HCT116 (cell line): Measurements from ENCODE around the gene GDF2. TPM values are rescaled to one million over a fixed set of nuclear protein-coding genes. Genes with fewer than 3 reads are reported as not detected.

ENCODE experiments used
- ATAC-seq: fragments of 200-7000 bp; cut with Tn5 transposase; 2 replicates; pipeline ENCODE4 v1.9.1; 2020; ENCODE audit warnings: mild to moderate bottlenecking, moderate library complexity
- BruUV-seq: library from RNA; stranded (reverse); fragments of 400-500 nt; replicated peaks from 2 replicates; lab custom pipeline; 2021; lab: Mats Ljungman, UMichigan
- CTCF ChIA-PET: fragments of 300-600 bp; sonication (Branson Sonifier 250); formaldehyde crosslinking; loops from one replicate; lab custom pipeline; 2021; ENCODE audit warnings: antibody characterized with exemption; lab: Charles Lee
- POLR2A ChIA-PET: fragments of 300-600, 350-600 bp; sonication (Branson Sonifier 250); formaldehyde crosslinking; loops from one replicate; lab custom pipeline; 2021; ENCODE audit warnings: antibody characterized with exemption; lab: Charles Lee
- RAD21 ChIA-PET, 2 experiments: fragments of 300-600 bp; sonication (Branson Sonifier 250); formaldehyde crosslinking; loops; one replicate each; lab custom pipeline; 2023; ENCODE audit warnings: low total read pairs in 2 of 2; ENCODE audit not compliant: uncharacterized antibody in 2 of 2, unreplicated experiment in 2 of 2, low non-redundant PET in 1 of 2; lab: Charles Lee
- DNase-seq: peaks from one replicate; pipeline ENCODE4 v3.0.0-alpha.2; 2010; ENCODE audit warnings: low read depth, low spot score
- H2AFZ ChIP-seq: fragments of 200-600 bp; shearing (Covaris generic), sonication (generic); 2 replicates; pipeline ENCODE4 v1.6.1; 2017; ENCODE audit warnings: low read depth, mixed run types, mixed read lengths, antibody characterized with exemption, low read length; ENCODE audit not compliant: poor library complexity, severe bottlenecking
- H3K27ac ChIP-seq: 2 replicates; pipeline ENCODE4 v1.5.1; 2012; ENCODE audit warnings: low read depth, low read length
- H3K27me3 ChIP-seq: fragments of 200-600 bp; sonication (generic); 2 replicates; pipeline ENCODE4 v1.6.1; 2016; ENCODE audit warnings: mixed run types, low read length, mixed read lengths; ENCODE audit not compliant: insufficient read depth
- H3K36me3 ChIP-seq, 2 experiments: fragments of 200-500 bp in 1 of 2; fragments of 200-600 bp in 1 of 2; sonication (Bioruptor generic) in 1 of 2; sonication (generic) in 1 of 2; 2 replicates each; pipeline versions ENCODE4 v1.5.1 to v1.6.1; 2014 to 2016; ENCODE audit warnings: low read length in 2 of 2, inconsistent platforms in 1 of 2, mixed read lengths in 1 of 2, mixed run types in 1 of 2; ENCODE audit not compliant: insufficient read depth in 2 of 2, control insufficient read depth in 1 of 2
- H3K4me1 ChIP-seq, 2 experiments: fragments of 200-600 bp in 1 of 2; sonication (generic) in 1 of 2; 2 replicates each; pipeline versions ENCODE4 v1.5.1 to v1.6.1; 2012 to 2017; ENCODE audit warnings: low read length in 2 of 2, inconsistent platforms in 1 of 2, mild to moderate bottlenecking in 1 of 2, mixed read lengths in 1 of 2, mixed run types in 1 of 2, moderate library complexity in 1 of 2; ENCODE audit not compliant: insufficient read depth in 2 of 2, control insufficient read depth in 1 of 2
- H3K4me2 ChIP-seq: fragments of 200-600 bp; sonication (generic); 2 replicates; pipeline ENCODE4 v1.6.1; 2017; ENCODE audit warnings: mixed run types, low read length, mixed read lengths
- H3K4me3 ChIP-seq, 2 experiments: fragments of 200-600 bp in 1 of 2; sonication (generic) in 1 of 2; replicated peaks in 1 of 2; 2 replicates each; pipeline ENCODE4 v1.5.1; 2011 to 2016; ENCODE audit warnings: low read length in 2 of 2, control low read depth in 1 of 2, low read depth in 1 of 2, mild to moderate bottlenecking in 1 of 2, mixed read lengths in 1 of 2, mixed run types in 1 of 2
- H3K79me2 ChIP-seq: fragments of 200-600 bp; sonication (generic); 2 replicates; pipeline ENCODE4 v1.6.1; 2017; ENCODE audit warnings: mild to moderate bottlenecking, mixed run types, low read length, moderate library complexity, mixed read lengths; ENCODE audit not compliant: insufficient read depth
- H3K9ac ChIP-seq: fragments of 200-600 bp; sonication (generic); 2 replicates; pipeline ENCODE4 v1.6.1; 2016; ENCODE audit warnings: low read length, mixed read lengths
- H3K9me2 ChIP-seq: fragments of 200-600 bp; sonication (generic), shearing (Covaris generic); 2 replicates; pipeline ENCODE4 v1.6.1; 2017; ENCODE audit warnings: mixed run types, mild to moderate bottlenecking, moderate library complexity; ENCODE audit not compliant: insufficient read depth
- H3K9me3 ChIP-seq, 2 experiments: fragments of 200-500 bp in 1 of 2; fragments of 200-600 bp in 1 of 2; sonication (Bioruptor generic) in 1 of 2; sonication (generic) in 1 of 2; 2 replicates each; pipeline ENCODE4 v1.6.1; 2014 to 2017; ENCODE audit warnings: low read length in 2 of 2, mixed read lengths in 2 of 2, inconsistent platforms in 1 of 2, low read depth in 1 of 2, mild to moderate bottlenecking in 1 of 2, mixed run types in 1 of 2, moderate library complexity in 1 of 2; ENCODE audit not compliant: control insufficient read depth in 1 of 2, insufficient read depth in 1 of 2
- H4K20me1 ChIP-seq: fragments of 200-600 bp; sonication (generic), shearing (Covaris generic); 2 replicates; pipeline ENCODE4 v1.6.1; 2017; ENCODE audit warnings: mixed run types, mild to moderate bottlenecking, moderate library complexity; ENCODE audit not compliant: insufficient read depth
- FOSL1 ChIP-seq: IDR thresholded peaks from 2 replicates; pipeline ENCODE4 v1.6.1; 2012; ENCODE audit warnings: low read depth
- MAX ChIP-seq: IDR thresholded peaks from 2 replicates; pipeline ENCODE4 v1.6.1; 2012
- SRF ChIP-seq: IDR thresholded peaks from 2 replicates; pipeline ENCODE4 v1.6.1; 2012; ENCODE audit warnings: low read depth
- TCF7L2 ChIP-seq: IDR thresholded peaks from 2 replicates; pipeline ENCODE4 v1.7.0; 2011; ENCODE audit warnings: borderline replicate concordance, inconsistent platforms; ENCODE audit not compliant: insufficient read depth, insufficient read length; ENCODE audit errors: extremely low read depth
- YY1 ChIP-seq: IDR thresholded peaks from 2 replicates; pipeline ENCODE4 v1.6.1; 2011; ENCODE audit warnings: low read length, low read depth, moderate library complexity, mild to moderate bottlenecking; ENCODE audit not compliant: insufficient replicate concordance; ENCODE audit errors: extremely low read depth
- intact Hi-C: fragments of 100-400 bp; cut with micrococcal nuclease; formaldehyde crosslinking; loops from 2 replicates; pipeline ENCODE4 v1.10.0; 2022
- total RNA-seq: library from RNA; stranded (reverse); gene quantifications from one replicate; pipeline ENCODE4 v1.2.1, GENCODE V29; 2021; ENCODE audit not compliant: unreplicated experiment

The GDF2 gene
- total RNA-seq, 1 experiment from 2014 or later: not detected

GRCh38 chr10:47314416-47314970 is 7.8 kb upstream of the GDF2 start:
- no TSS peak for BruUV-seq
- ATAC-seq (no peak), DNase-seq (no peak)
- intact Hi-C loops: no loop called here
- Histone ChIP-seq H3K36me3 (no peaks in the 10 kb centered on the region), H4K20me1 (no peaks in the 10 kb centered on the region), H3K4me1 (peaks cover 0 to 5% of the 10 kb centered on the region in 2 experiments; a peak in 1 of 4 replicates), H3K9me2 (no peaks in the 10 kb centered on the region), H2AFZ (no peak overlapping the region), H3K27me3 (no peaks in the 10 kb centered on the region), H3K4me2 (no peak overlapping the region), H3K27ac (no peak overlapping the region), H3K9me3 (no peaks in the 10 kb centered on the region), H3K4me3 (no peak overlapping the region), H3K79me2 (no peaks in the 10 kb centered on the region), H3K9ac (no peak overlapping the region)
- CTCF ChIA-PET: interaction anchor here (4.5 kb wide), 1 partner anchor 267 kb away, joined by 51 read pairs; no protein-coding TSS in a partner anchor
- RAD21 ChIA-PET: no interaction called here
- TF ChIP-seq TCF7L2 (no peak), SRF (no peak), YY1 (no peak)
- POLR2A ChIA-PET: no interaction called here

- CTCF ChIA-PET: interaction anchor here (0.7 kb wide), 1 partner anchor 268 kb away, joined by 3 read pairs; no protein-coding TSS in a partner anchor
Measured at GRCh38 chr10:47315421-47315820, 6.8 kb upstream of the GDF2 start.

More at GRCh38 chr10:47315421-47315820, 6.8 kb upstream of the GDF2 start:
- Histone ChIP-seq H3K36me3 (no peaks in the 10 kb centered on the region), H3K9ac (no peak overlapping the region), H2AFZ (no peak overlapping the region), H3K79me2 (no peaks in the 10 kb centered on the region), H3K4me3 (no peak overlapping the region), H3K27me3 (no peaks in the 10 kb centered on the region), H3K9me3 (no peaks in the 10 kb centered on the region), H3K4me1 (peaks cover 0 to 5% of the 10 kb centered on the region in 2 experiments; a peak in 1 of 4 replicates), H3K9me2 (no peaks in the 10 kb centered on the region), H4K20me1 (no peaks in the 10 kb centered on the region), H3K27ac (no peak overlapping the region), H3K4me2 (no peak overlapping the region)
- ATAC-seq (no peak), DNase-seq (no peak)
- BruUV-seq: no TSS peak
- TF ChIP-seq MAX: no peak
- TF ChIP-seq FOSL1: no peak
- ChIA-PET RAD21 (no interaction called here), POLR2A (no interaction called here)
- intact Hi-C loops: no loop called here
